ENCODE results near the gene EIF4A2. TPM values are rescaled to one million over a fixed set of nuclear protein-coding genes. Genes with fewer than 3 reads are reported as not detected.
A peak's percentile ranks its signal among the peaks of the same experiment; 100 is the strongest.

EIF4A2 gene
- total and polyA plus RNA-seq, 10 of the 15 experiments (the other 5 are each of a cell fraction or from before 2014, with no cell fraction given), result 154 to 680 (median 259) TPM

DNA sequence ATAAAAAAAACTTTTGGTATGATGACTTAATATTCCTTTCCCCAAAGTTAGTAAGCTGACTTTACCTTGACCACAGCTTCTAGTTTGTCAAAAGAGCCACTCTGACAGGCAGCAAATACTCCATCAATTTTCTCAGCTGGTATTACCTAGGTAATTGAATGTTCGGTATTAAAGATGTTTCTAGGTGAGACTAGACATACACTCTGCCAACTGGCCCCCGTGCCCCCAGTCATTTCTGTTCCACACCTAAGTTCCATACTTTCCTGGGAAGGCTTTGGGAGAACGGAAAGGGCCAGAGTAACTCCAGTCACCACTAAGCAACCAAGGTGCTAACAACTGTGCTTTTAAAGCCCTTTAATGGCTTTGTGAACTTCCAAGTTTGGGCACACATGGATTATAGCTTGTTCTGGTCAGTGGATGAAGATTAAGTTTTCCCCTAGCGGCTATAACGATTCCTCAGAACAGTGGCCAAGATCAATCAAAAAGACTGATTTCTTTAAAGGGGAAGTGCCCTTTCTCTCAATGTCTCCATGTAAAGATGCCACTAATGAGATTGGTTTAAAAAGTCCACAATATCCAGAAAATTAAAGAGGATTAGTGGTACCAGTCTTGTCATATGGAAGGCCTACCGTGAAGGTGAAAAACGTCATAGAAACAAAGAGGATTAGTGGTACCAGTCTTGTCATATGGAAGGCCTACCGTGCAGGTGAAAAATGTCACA is 7.0 kb downstream of the EIF4A2 start (continued):
- TF ChIP-seq GATAD2B (conservative IDR thresholded peaks at IDR 0.05; ENCODE audit: low read depth) (no peak), POLR2AphosphoS5 (IDR thresholded peaks at IDR 0.05; ENCODE audit: low read length) (peak; percentile 95), ZSCAN29 (IDR thresholded peaks at IDR 0.05) (no peak), PML (IDR thresholded peaks at IDR 0.05; ENCODE audit: low read length) (peak; percentile 88), BACH1 (IDR thresholded peaks at IDR 0.05; ENCODE audit: borderline replicate concordance) (peak; percentile 39), BMI1 (IDR thresholded peaks at IDR 0.05; ENCODE audit: borderline replicate concordance) (no peak; the same call in 1 of the 2 replicates), POLR2AphosphoS2 (IDR thresholded peaks at IDR 0.05; ENCODE audit: low read depth, low read length) (peak; percentile 97), KDM1A (IDR thresholded peaks at IDR 0.05; ENCODE audit: borderline replicate concordance) (no peak), PAX5 (IDR thresholded peaks at IDR 0.05; ENCODE audit: borderline replicate concordance, low read depth, low read length) (0 out of 2 replicates have a peak, but pooled peaks have one; percentile 18), USF2 (IDR thresholded peaks at IDR 0.05; ENCODE audit: borderline replicate concordance, low read depth, low read length) (no peak)
- TF ChIP-seq, protein P1, sequence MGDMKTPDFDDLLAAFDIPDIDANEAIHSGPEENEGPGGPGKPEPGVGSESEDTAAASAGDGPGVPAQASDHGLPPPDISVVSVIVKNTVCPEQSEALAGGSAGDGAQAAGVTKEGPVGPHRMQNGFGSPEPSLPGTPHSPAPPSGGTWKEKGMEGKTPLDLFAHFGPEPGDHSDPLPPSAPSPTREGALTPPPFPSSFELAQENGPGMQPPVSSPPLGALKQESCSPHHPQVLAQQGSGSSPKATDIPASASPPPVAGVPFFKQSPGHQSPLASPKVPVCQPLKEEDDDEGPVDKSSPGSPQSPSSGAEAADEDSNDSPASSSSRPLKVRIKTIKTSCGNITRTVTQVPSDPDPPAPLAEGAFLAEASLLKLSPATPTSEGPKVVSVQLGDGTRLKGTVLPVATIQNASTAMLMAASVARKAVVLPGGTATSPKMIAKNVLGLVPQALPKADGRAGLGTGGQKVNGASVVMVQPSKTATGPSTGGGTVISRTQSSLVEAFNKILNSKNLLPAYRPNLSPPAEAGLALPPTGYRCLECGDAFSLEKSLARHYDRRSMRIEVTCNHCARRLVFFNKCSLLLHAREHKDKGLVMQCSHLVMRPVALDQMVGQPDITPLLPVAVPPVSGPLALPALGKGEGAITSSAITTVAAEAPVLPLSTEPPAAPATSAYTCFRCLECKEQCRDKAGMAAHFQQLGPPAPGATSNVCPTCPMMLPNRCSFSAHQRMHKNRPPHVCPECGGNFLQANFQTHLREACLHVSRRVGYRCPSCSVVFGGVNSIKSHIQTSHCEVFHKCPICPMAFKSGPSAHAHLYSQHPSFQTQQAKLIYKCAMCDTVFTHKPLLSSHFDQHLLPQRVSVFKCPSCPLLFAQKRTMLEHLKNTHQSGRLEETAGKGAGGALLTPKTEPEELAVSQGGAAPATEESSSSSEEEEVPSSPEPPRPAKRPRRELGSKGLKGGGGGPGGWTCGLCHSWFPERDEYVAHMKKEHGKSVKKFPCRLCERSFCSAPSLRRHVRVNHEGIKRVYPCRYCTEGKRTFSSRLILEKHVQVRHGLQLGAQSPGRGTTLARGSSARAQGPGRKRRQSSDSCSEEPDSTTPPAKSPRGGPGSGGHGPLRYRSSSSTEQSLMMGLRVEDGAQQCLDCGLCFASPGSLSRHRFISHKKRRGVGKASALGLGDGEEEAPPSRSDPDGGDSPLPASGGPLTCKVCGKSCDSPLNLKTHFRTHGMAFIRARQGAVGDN (IDR thresholded peaks at IDR 0.05), result no peak
- TF ChIP-seq, protein P2, sequence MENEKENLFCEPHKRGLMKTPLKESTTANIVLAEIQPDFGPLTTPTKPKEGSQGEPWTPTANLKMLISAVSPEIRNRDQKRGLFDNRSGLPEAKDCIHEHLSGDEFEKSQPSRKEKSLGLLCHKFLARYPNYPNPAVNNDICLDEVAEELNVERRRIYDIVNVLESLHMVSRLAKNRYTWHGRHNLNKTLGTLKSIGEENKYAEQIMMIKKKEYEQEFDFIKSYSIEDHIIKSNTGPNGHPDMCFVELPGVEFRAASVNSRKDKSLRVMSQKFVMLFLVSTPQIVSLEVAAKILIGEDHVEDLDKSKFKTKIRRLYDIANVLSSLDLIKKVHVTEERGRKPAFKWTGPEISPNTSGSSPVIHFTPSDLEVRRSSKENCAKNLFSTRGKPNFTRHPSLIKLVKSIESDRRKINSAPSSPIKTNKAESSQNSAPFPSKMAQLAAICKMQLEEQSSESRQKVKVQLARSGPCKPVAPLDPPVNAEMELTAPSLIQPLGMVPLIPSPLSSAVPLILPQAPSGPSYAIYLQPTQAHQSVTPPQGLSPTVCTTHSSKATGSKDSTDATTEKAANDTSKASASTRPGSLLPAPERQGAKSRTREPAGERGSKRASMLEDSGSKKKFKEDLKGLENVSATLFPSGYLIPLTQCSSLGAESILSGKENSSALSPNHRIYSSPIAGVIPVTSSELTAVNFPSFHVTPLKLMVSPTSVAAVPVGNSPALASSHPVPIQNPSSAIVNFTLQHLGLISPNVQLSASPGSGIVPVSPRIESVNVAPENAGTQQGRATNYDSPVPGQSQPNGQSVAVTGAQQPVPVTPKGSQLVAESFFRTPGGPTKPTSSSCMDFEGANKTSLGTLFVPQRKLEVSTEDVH (IDR thresholded peaks at IDR 0.05; ENCODE audit: low read depth, partially characterized antibody), result peak; percentile 14

Measured in GM12878 (cell line).